Endothelial cell of umbilical vein (primary cell): ENCODE results near the gene ORC6. TPM values are rescaled to one million over a fixed set of nuclear protein-coding genes. Genes with fewer than 3 reads are reported as not detected.

ENCODE experiments used
- Bru-seq: library from RNA; stranded (reverse); fragments of 400-500 nt; gene quantifications from one replicate; lab custom pipeline; 2021; lab: Mats Ljungman, UMichigan
- BruChase-seq, 2 experiments: library from RNA; stranded (reverse); fragments of 400-500 nt; gene quantifications; one replicate each; lab custom pipeline; 2021; lab: Mats Ljungman, UMichigan
- BruUV-seq: library from RNA; stranded (reverse); fragments of 400-500 nt; replicated peaks from 2 replicates; lab custom pipeline; 2021; lab: Mats Ljungman, UMichigan
- CTCF ChIA-PET: fragments of 300-600, 350-600 bp; sonication (Branson Sonifier 250); formaldehyde crosslinking; loops from one replicate; lab custom pipeline; 2021; ENCODE audit warnings: antibody characterized with exemption, inconsistent platforms; lab: Charles Lee
- POLR2A ChIA-PET: fragments of 300-600, 350-600 bp; sonication (Branson Sonifier 250); formaldehyde crosslinking; loops from one replicate; lab custom pipeline; 2021; ENCODE audit warnings: antibody characterized with exemption, inconsistent platforms; lab: Charles Lee
- DNase-seq: peaks from one replicate; pipeline ENCODE4 v3.0.0-alpha.2; 2011; ENCODE audit warnings: low read depth, low spot score
- FAIRE-seq: peaks from 2 replicates; lab custom pipeline; 2011; peaks lifted over from hg19 to GRCh38; lab: Jason Lieb, UNC
- H2AFZ ChIP-seq: 2 replicates; pipeline ENCODE4 v1.6.0; 2012; ENCODE audit warnings: low read depth, low read length, control low read depth, inconsistent platforms
- H3K27ac ChIP-seq: 2 replicates; pipeline ENCODE4 v1.5.1; 2011; ENCODE audit warnings: low read depth, mild to moderate bottlenecking, control low read depth, low read length, moderate library complexity; ENCODE audit not compliant: insufficient read depth
- H3K27me3 ChIP-seq, 2 experiments: 2 replicates each; pipeline versions ENCODE4 v1.6.0 to v1.6.1; 2011; ENCODE audit warnings: low read length in 2 of 2, mixed read lengths in 1 of 2; ENCODE audit not compliant: control insufficient read depth in 2 of 2, insufficient read depth in 2 of 2
- H3K36me3 ChIP-seq, 2 experiments: 2 replicates in 1 of 2; 3 replicates in 1 of 2; pipeline ENCODE4 v1.5.1; 2011; ENCODE audit warnings: low read length in 2 of 2, mild to moderate bottlenecking in 1 of 2, moderate library complexity in 1 of 2; ENCODE audit not compliant: control insufficient read depth in 2 of 2, insufficient read depth in 2 of 2; ENCODE audit errors: extremely low read depth in 1 of 2
- H3K4me1 ChIP-seq: 3 replicates; pipeline ENCODE4 v1.5.1; 2011; ENCODE audit warnings: mild to moderate bottlenecking, low read length; ENCODE audit not compliant: control insufficient read depth, insufficient read depth; ENCODE audit errors: extremely low read depth
- H3K4me2 ChIP-seq: 2 replicates; pipeline ENCODE4 v1.6.1; 2011; ENCODE audit warnings: low read length, control low read depth, mixed read lengths; ENCODE audit not compliant: insufficient read depth
- H3K4me3 ChIP-seq, 3 experiments: fragments of 200-600 bp in 1 of 3; sonication (generic), shearing (Covaris generic) in 1 of 3; replicated peaks in 1 of 3; 2 replicates each; pipeline ENCODE4 v1.5.1; 2011 to 2016; ENCODE audit warnings: control low read depth in 3 of 3, low read length in 3 of 3, mild to moderate bottlenecking in 2 of 3, inconsistent platforms in 1 of 3, low read depth in 1 of 3, moderate library complexity in 1 of 3; ENCODE audit not compliant: insufficient read depth in 1 of 3
- H3K79me2 ChIP-seq: 2 replicates; pipeline ENCODE4 v1.6.0; 2012; ENCODE audit warnings: low read length, inconsistent platforms; ENCODE audit not compliant: control insufficient read depth, insufficient read depth
- H3K9ac ChIP-seq: replicated peaks from 2 replicates; pipeline ENCODE3; 2011; ENCODE audit warnings: low read length, control low read depth; ENCODE audit not compliant: insufficient read depth; ENCODE audit errors: extremely low read depth
- H3K9me1 ChIP-seq: replicated peaks from 3 replicates; pipeline ENCODE4 v1.6.0; 2011; ENCODE audit warnings: mild to moderate bottlenecking, low read length; ENCODE audit not compliant: control insufficient read depth, insufficient read depth; ENCODE audit errors: extremely low read depth
- H3K9me3 ChIP-seq: replicated peaks from 2 replicates; pipeline ENCODE4 v1.5.1; 2012; ENCODE audit warnings: low read length, inconsistent platforms; ENCODE audit not compliant: control insufficient read depth, insufficient read depth
- H4K20me1 ChIP-seq: replicated peaks from 2 replicates; pipeline ENCODE3; 2011; ENCODE audit warnings: mild to moderate bottlenecking, low read length; ENCODE audit not compliant: control insufficient read depth, insufficient read depth; ENCODE audit errors: extremely low read depth
- CTCF ChIP-seq, 2 donors: IDR thresholded peaks; 1 replicate in 1 of 2; 2 replicates in 1 of 2; pipeline ENCODE4 v1.5.1; 2011; ENCODE audit warnings: low read length in 2 of 2, mild to moderate bottlenecking in 2 of 2, moderate library complexity in 2 of 2, control low read depth in 1 of 2, inconsistent platforms in 1 of 2, low read depth in 1 of 2; ENCODE audit not compliant: insufficient read depth in 1 of 2; ENCODE audit errors: extremely low read depth in 1 of 2
- EZH2 ChIP-seq: IDR thresholded peaks from 2 replicates; pipeline ENCODE4 v1.6.1; 2012; ENCODE audit warnings: borderline replicate concordance, low read depth, mild to moderate bottlenecking, moderate library complexity, low read length, inconsistent platforms; ENCODE audit not compliant: severe bottlenecking
- FOS ChIP-seq: IDR thresholded peaks from 2 replicates; pipeline ENCODE4 v1.6.1; 2011; ENCODE audit warnings: mild to moderate bottlenecking, low read length, moderate library complexity, borderline replicate concordance; ENCODE audit not compliant: insufficient read depth
- GATA2 ChIP-seq: IDR thresholded peaks from 2 replicates; pipeline ENCODE4 v1.7.0; 2011; ENCODE audit warnings: low read depth, mild to moderate bottlenecking, moderate library complexity, mixed read lengths, low read length; ENCODE audit not compliant: insufficient read length, insufficient read depth
- JUN ChIP-seq: IDR thresholded peaks from 2 replicates; pipeline ENCODE4 v1.6.1; 2011; ENCODE audit warnings: borderline replicate concordance, low read depth; ENCODE audit not compliant: insufficient read length, insufficient read depth
- MAX ChIP-seq: IDR thresholded peaks from 2 replicates; pipeline ENCODE4 v1.6.1; 2011; ENCODE audit not compliant: insufficient read depth, insufficient read length
- MYC ChIP-seq: IDR thresholded peaks from one replicate; pipeline ENCODE4 v1.6.1; 2011; ENCODE audit warnings: mild to moderate bottlenecking, low read depth, low read length
- POLR2A ChIP-seq: IDR thresholded peaks from 2 replicates; pipeline ENCODE4 v1.6.1; 2012; ENCODE audit warnings: low read depth, mild to moderate bottlenecking, control low read depth, low read length
- POLR2AphosphoS5 ChIP-seq: IDR thresholded peaks from 2 replicates; pipeline ENCODE4 v1.6.1; 2012; ENCODE audit warnings: low read depth, mild to moderate bottlenecking, control low read depth, low read length, moderate library complexity; ENCODE audit not compliant: insufficient read depth
- dilution Hi-C: fragments of 300-500 bp; cut with MboI; formaldehyde crosslinking; loops from one replicate; pipeline ENCODE4 v1.15.0; 2019; ENCODE audit warnings: low sequenced_read_pairs; ENCODE audit not compliant: extremely low pct_ligation_motif_present
- intact Hi-C: fragments of 100-400 bp; cut with micrococcal nuclease; formaldehyde crosslinking; loops from one replicate; pipeline ENCODE4 v1.10.0; 2022
- long read RNA-seq: library from polyadenylated mRNA; stranded (forward); transcript quantifications from one replicate; pipeline ENCODE4 v2.0.0, GENCODE V29; 2021
- polyA minus RNA-seq, 3 experiments: library from RNA; depleted of rRNA, polyadenylated mRNA; stranded (reverse); fragments of >200 nt; gene quantifications; 1 replicate in 1 of 3; 2 replicates in 2 of 3; pipeline ENCODE4 v1.2.3, GENCODE V29; 2011
- polyA plus RNA-seq, 4 experiments: library from polyadenylated mRNA; depleted of rRNA in 3 of 4; stranded (reverse) in 3 of 4; unstranded in 1 of 4; fragments of >200 nt; gene quantifications; 2 replicates each; pipeline versions ENCODE4 v1.2.1 to v1.2.3, GENCODE V29; 2011 to 2012; ENCODE audit warnings: missing spikeins in 1 of 4
- total RNA-seq: library from RNA; stranded (reverse); gene quantifications from 2 replicates; pipeline ENCODE4 v1.2.3, GENCODE V29; 2021

ORC6 gene
- total RNA-seq, result 31.1 and 34.9 TPM in 2 replicates
- polyA plus RNA-seq, result 11.1 and 15.9 TPM in 2 replicates
- 18.5 and 21.3 TPM in 2 replicates for polyA plus RNA-seq (2011; cell fraction: cytosol; rRNA removed)
- polyA plus RNA-seq (2011; cell fraction: nucleus; rRNA removed), result 20.4 and 30.9 TPM in 2 replicates
- 14.4 and 21.9 TPM in 2 replicates for polyA plus RNA-seq (2012)
- 6.0 and 6.5 TPM in 2 replicates for polyA minus RNA-seq
- 13.3 TPM for polyA minus RNA-seq (2011; cell fraction: cytosol; rRNA and poly(A)+ RNA removed)
- 13.1 and 13.8 TPM in 2 replicates for polyA minus RNA-seq (2011; cell fraction: nucleus; rRNA and poly(A)+ RNA removed)
- percentile 94 among the genes with signal in this experiment for Bru-seq, nascent RNA
- percentile 90 among the genes with signal in this experiment for BruChase-seq, experiment 1, labeled RNA remaining after a 6-hour chase
- BruChase-seq, experiment 2, labeled RNA remaining after a 2-hour chase, result percentile 96 among the genes with signal in this experiment
- long read RNA-seq, transcript ORC6-201 (7 exons, 1,628 nt), result major isoform, 67 of 86 reads
- long read RNA-seq, partial matches to known transcripts, result 1 of 86 reads
- long read RNA-seq, other reads (novel, unspliced or antisense), result 17 of 86 reads

GRCh38 chr16:46689365-46690280 is at the start of gene ORC6:
TSS of gene ORC6 (plus strand) at chr16:46689659. CDS start at chr16:46689706, 47 bp downstream.
- peak within 1 kb of the TSS; percentile 79 for H3K9ac ChIP-seq
- no peaks in the 10 kb centered on the region for H3K27me3 ChIP-seq
- H3K4me3 ChIP-seq, result peak within 1 kb of the TSS; percentile 66 to 96 (median 81)
- peaks cover 59% of the 10 kb centered on the region for H3K79me2 ChIP-seq
- H3K27ac ChIP-seq, result peak within 1 kb of the TSS; percentile 70
- peak; percentile 80 for DNase-seq
- peak within 1 kb of the TSS; percentile 97 for H3K4me2 ChIP-seq
- dilution Hi-C loops, result no loop called here
- TSS peak; percentile 31 for BruUV-seq
- CTCF ChIA-PET, result interaction anchor here (0.9 to 2.9 kb wide), 2 partner anchors 12 to 16 kb away, joined by 3 to 14 read pairs; no protein-coding TSS in a partner anchor
- H3K9me1 ChIP-seq, result no peaks in the 10 kb centered on the region
- no peaks in the 10 kb centered on the region for H3K9me3 ChIP-seq
- intact Hi-C loops, result loop anchor here (1.0 to 5.0 kb wide), 10 partner anchors 16 to 453 kb away; partner anchors contain the start of genes C16orf87, DNAJA2, GPT2 and NETO2
- peaks cover 8% of the 10 kb centered on the region for H4K20me1 ChIP-seq
- peak; percentile 70 for FAIRE-seq
- H2AFZ ChIP-seq, result peak within 1 kb of the TSS; percentile 69
- H3K36me3 ChIP-seq, result peaks cover 0 to 4% of the 10 kb centered on the region in 2 experiments
- peaks cover 30% of the 10 kb centered on the region for H3K4me1 ChIP-seq
- POLR2A ChIA-PET, result no interaction called here
- TF ChIP-seq MYC (no peak), MAX (peak; percentile 48), FOS (no peak), JUN (no peak), EZH2 (no peak), POLR2AphosphoS5 (peak; percentile 78), POLR2A (no peak), CTCF (IDR thresholded peaks at IDR 0.05; ENCODE audit: extremely low read depth in 1 of 2, insufficient read depth in 1 of 2, low read depth in 1 of 2, low read length in 2 of 2) (peak; percentile 36 to 70), GATA2 (no peak)
